B cell (primary cell): ENCODE results near the gene CAPN15. TPM values are rescaled to one million over a fixed set of nuclear protein-coding genes. Genes with fewer than 3 reads are reported as not detected.

ENCODE experiments used
- ATAC-seq: fragments of 200-7000 bp; cut with Tn5 transposase; one replicate; pipeline ENCODE4 v1.10.0; 2021; ENCODE audit warnings: low read depth, mild to moderate bottlenecking, moderate number of reproducible peaks, moderate library complexity
- CTCF ChIA-PET: fragments of 350-600 bp; sonication (Branson Sonifier 250); formaldehyde crosslinking; loops from one replicate; lab custom pipeline; 2021; ENCODE audit warnings: antibody characterized with exemption, inconsistent platforms; lab: Charles Lee
- POLR2A ChIA-PET: fragments of 350-600 bp; sonication (Branson Sonifier 250); formaldehyde crosslinking; loops from one replicate; lab custom pipeline; 2021; ENCODE audit warnings: antibody characterized with exemption; lab: Charles Lee
- DNase-seq: peaks from one replicate; pipeline ENCODE4 v3.0.0; 2013
- H2AFZ ChIP-seq: 2 replicates; pipeline ENCODE4 v1.6.1; 2012; ENCODE audit warnings: mild to moderate bottlenecking, low read depth, low read length; ENCODE audit not compliant: insufficient read depth, poor library complexity, severe bottlenecking
- H3K27ac ChIP-seq, 2 donors: 1 replicate in 1 of 2; 2 replicates in 1 of 2; pipeline ENCODE4 v1.5.1; 2012 to 2013; ENCODE audit warnings: low read length in 2 of 2, mild to moderate bottlenecking in 2 of 2, moderate library complexity in 1 of 2
- H3K27me3 ChIP-seq, 4 experiments: fragments of 200-600 bp in 1 of 4; sonication (generic) in 1 of 4; replicated peaks in 1 of 4; 1 replicate in 2 of 4; 2 replicates in 2 of 4; pipeline versions ENCODE4 v1.6.1 to v1.7.0; 2013 to 2016; ENCODE audit warnings: low read length in 3 of 4, mild to moderate bottlenecking in 2 of 4, mixed read lengths in 1 of 4, moderate library complexity in 1 of 4; ENCODE audit not compliant: insufficient read depth in 4 of 4, control insufficient read depth in 3 of 4; ENCODE audit errors: control extremely low read depth in 1 of 4
- H3K36me3 ChIP-seq, 2 experiments: replicated peaks in 1 of 2; 1 replicate in 1 of 2; 2 replicates in 1 of 2; pipeline versions ENCODE4 v1.6.1 to v1.7.1; 2013; ENCODE audit warnings: low read length in 1 of 2; ENCODE audit not compliant: insufficient read depth in 2 of 2, control insufficient read depth in 1 of 2; ENCODE audit errors: control extremely low read depth in 1 of 2, extremely low read depth in 1 of 2
- H3K4me1 ChIP-seq, 2 donors: fragments of 200-600 bp in 1 of 2; sonication (generic) in 1 of 2; 1 replicate in 1 of 2; 2 replicates in 1 of 2; pipeline versions ENCODE4 v1.5.1 to v1.6.1; 2013 to 2017; ENCODE audit warnings: low read length in 2 of 2; ENCODE audit not compliant: control insufficient read depth in 2 of 2, insufficient read depth in 2 of 2
- H3K4me2 ChIP-seq: replicated peaks from 2 replicates; pipeline ENCODE3; 2012; ENCODE audit warnings: mild to moderate bottlenecking, low read depth, low read length; ENCODE audit not compliant: poor library complexity, severe bottlenecking
- H3K4me3 ChIP-seq, 5 experiments: fragments of 200-600 bp in 1 of 5; sonication (generic) in 1 of 5; 1 replicate in 3 of 5; 2 replicates in 2 of 5; pipeline versions ENCODE4 v1.5.1 to v1.7.0; 2011 to 2016; ENCODE audit warnings: low read length in 4 of 5, mild to moderate bottlenecking in 4 of 5, low read depth in 2 of 5, control low read depth in 1 of 5, moderate library complexity in 1 of 5; ENCODE audit not compliant: insufficient read depth in 1 of 5; ENCODE audit errors: control extremely low read depth in 1 of 5, extremely low read depth in 1 of 5
- H3K79me2 ChIP-seq: fragments of 200-600 bp; sonication (generic); one replicate; pipeline ENCODE4 v1.6.0; 2016; ENCODE audit warnings: low read length; ENCODE audit not compliant: control insufficient read depth, insufficient read depth
- H3K9ac ChIP-seq: fragments of 200-600 bp; sonication (generic); 2 replicates; pipeline ENCODE4 v1.6.1; 2017; ENCODE audit warnings: mild to moderate bottlenecking, low read length, moderate library complexity
- H3K9me3 ChIP-seq, 3 donors: one replicate each; pipeline versions ENCODE4 v1.6.1 to v1.7.1; 2013; ENCODE audit warnings: low read length in 2 of 3; ENCODE audit not compliant: control insufficient read depth in 2 of 3, insufficient read depth in 1 of 3; ENCODE audit errors: control extremely low read depth in 1 of 3
- H4K20me1 ChIP-seq: 2 replicates; pipeline ENCODE4 v1.6.0; 2012; ENCODE audit warnings: mild to moderate bottlenecking, low read length; ENCODE audit not compliant: insufficient read depth, control insufficient read depth, poor library complexity, severe bottlenecking
- H3K27ac Mint-ChIP-seq: one replicate; pipeline ENCODE4 v1.8.0; 2021; ENCODE audit warnings: mixed read lengths
- H3K27me3 Mint-ChIP-seq: one replicate; pipeline ENCODE4 v1.8.0; 2021; ENCODE audit warnings: mixed read lengths
- H3K4me1 Mint-ChIP-seq: one replicate; pipeline ENCODE4 v1.8.0; 2021; ENCODE audit warnings: mixed read lengths
- H3K4me3 Mint-ChIP-seq: one replicate; pipeline ENCODE4 v1.8.0; 2021; ENCODE audit warnings: mixed read lengths
- H3K9me3 Mint-ChIP-seq: one replicate; pipeline ENCODE4 v1.8.0; 2022; ENCODE audit warnings: mixed read lengths; ENCODE audit not compliant: insufficient read depth
- EZH2 ChIP-seq: IDR thresholded peaks from 2 replicates; pipeline ENCODE4 v1.6.1; 2012; ENCODE audit warnings: borderline replicate concordance, low read depth, mild to moderate bottlenecking, moderate library complexity, low read length; ENCODE audit not compliant: insufficient read depth, poor library complexity, severe bottlenecking
- WGBS: methylation state at CpG from one replicate; pipeline ENCODE4 v1.1.5; 2013; ENCODE audit warnings: missing lambda C conversion rate; ENCODE audit not compliant: insufficient coverage; 5-methylcytosine and 5-hydroxymethylcytosine counted together
- intact Hi-C: fragments of 100-400 bp; cut with micrococcal nuclease; formaldehyde crosslinking; loops from one replicate; pipeline ENCODE4 v1.10.0; 2022
- polyA plus RNA-seq: library from polyadenylated mRNA; depleted of rRNA; stranded (reverse); fragments of >200 nt; gene quantifications from 2 replicates; pipeline ENCODE4 v1.2.3, GENCODE V29; 2012
- total RNA-seq, 2 donors: library from RNA; stranded (reverse); fragments of 120-200 nt in 1 of 2; gene quantifications; 1 replicate in 1 of 2; 2 replicates in 1 of 2; pipeline versions ENCODE4 v1.2.3 to v1.2.4, GENCODE V29; 2013 to 2022
- TF ChIP-seq, protein P1 (sequence below): fragments of 200-600 bp; IDR thresholded peaks from one replicate; pipeline ENCODE4 v1.8.0; 2022; ENCODE audit warnings: antibody characterized with exemption, mild to moderate bottlenecking

The CAPN15 gene
- total and polyA plus RNA-seq, 2 donors (not counting 1 experiment from before 2014, with no cell fraction given) = 67.2 to 77.2 TPM

DNA sequence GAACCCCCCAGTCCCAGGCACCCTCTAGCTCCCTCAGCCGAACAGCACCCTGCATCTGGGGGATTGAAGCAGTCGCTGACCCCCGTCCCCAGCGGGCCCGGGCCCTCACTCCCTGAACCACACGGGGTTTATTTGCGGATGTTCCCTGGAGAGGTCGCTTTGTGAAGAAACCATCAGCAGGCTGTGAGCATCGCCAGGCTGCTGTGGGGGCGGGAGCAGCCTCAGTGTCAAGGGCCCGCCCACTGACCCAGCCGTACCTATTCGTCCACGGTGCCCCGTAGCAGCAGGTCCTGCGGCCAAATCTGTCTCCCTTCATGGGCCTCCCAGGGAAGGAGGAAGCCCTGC is 55.9 kb downstream of the CAPN15 start:
- H3K79me2 ChIP-seq = peaks cover 12% of the 10 kb centered on the region
- Mint-ChIP-seq H3K27me3 (no peaks in the 10 kb centered on the region), H3K4me1 (peaks cover 17% of the 10 kb centered on the region), H3K27ac (no peak overlapping the region), H3K4me3 (no peak overlapping the region), H3K9me3 (no peaks in the 10 kb centered on the region)
- H3K4me1 ChIP-seq = peaks cover 7 to 21% of the 10 kb centered on the region in 2 donors
- intact Hi-C loops = no loop called here
- no peak overlapping the region for H3K9ac ChIP-seq
- ATAC-seq (no peak), DNase-seq (no peak)
- no peak overlapping the region for H2AFZ ChIP-seq
- H3K4me2 ChIP-seq = no peak overlapping the region
- no peak overlapping the region for H3K4me3 ChIP-seq
- H3K9me3 ChIP-seq = no peaks in the 10 kb centered on the region
- CTCF ChIA-PET = no interaction called here
- TF ChIP-seq, protein P1, sequence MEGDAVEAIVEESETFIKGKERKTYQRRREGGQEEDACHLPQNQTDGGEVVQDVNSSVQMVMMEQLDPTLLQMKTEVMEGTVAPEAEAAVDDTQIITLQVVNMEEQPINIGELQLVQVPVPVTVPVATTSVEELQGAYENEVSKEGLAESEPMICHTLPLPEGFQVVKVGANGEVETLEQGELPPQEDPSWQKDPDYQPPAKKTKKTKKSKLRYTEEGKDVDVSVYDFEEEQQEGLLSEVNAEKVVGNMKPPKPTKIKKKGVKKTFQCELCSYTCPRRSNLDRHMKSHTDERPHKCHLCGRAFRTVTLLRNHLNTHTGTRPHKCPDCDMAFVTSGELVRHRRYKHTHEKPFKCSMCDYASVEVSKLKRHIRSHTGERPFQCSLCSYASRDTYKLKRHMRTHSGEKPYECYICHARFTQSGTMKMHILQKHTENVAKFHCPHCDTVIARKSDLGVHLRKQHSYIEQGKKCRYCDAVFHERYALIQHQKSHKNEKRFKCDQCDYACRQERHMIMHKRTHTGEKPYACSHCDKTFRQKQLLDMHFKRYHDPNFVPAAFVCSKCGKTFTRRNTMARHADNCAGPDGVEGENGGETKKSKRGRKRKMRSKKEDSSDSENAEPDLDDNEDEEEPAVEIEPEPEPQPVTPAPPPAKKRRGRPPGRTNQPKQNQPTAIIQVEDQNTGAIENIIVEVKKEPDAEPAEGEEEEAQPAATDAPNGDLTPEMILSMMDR = no peak
- TF ChIP-seq EZH2 = no peak
- peaks cover 0 to 2% (median 0%) of the 10 kb centered on the region in 4 experiments for H3K27me3 ChIP-seq
- peaks cover 14% of the 10 kb centered on the region for H4K20me1 ChIP-seq
- POLR2A ChIA-PET = interaction anchor here (0.6 kb wide), 1 partner anchor 1094 kb away, joined by 3 read pairs; no protein-coding TSS in a partner anchor
- H3K36me3 ChIP-seq = no peaks in the 10 kb centered on the region
- no peak overlapping the region for H3K27ac ChIP-seq
- WGBS = 84% methylated on average over 16 of the region's 16 CpGs

DNA sequence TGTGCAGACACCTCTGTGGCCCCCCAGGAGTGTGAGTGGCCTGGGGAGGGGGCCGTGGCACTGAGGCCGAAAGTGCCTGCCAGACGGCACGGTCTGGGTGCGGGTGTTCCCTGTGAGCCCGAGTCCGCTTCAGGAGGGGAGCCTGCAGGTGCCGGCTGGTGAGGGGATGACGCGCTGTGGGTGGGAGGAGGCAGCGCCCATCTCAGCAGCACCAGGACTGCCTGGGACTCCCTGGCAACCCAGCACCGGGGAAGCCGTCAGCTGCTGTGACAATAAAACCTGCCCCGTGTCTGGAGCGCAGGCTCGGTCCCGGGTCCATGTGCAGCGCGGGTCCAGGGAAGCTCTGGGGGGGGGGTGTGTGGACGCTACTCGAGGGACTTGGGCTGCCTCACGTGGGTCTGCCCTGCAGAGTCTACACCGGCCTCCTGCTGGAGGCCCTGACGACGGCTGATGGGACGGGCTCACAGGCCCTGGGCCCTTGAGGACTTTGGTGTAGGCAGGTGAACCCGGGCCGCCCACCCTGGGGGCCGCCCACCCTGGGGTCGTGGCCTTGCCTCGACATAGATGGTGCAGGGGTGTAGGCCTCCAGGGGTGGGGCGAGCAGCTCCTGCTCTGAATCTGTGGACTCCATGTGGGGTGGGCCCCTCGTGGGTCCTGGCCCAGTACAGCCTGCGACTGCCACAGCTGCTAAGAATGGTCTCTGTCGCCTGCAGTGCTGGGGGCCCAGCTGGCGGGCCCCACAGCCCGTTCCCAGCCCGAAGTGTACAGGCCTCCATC is 56.5 kb downstream of the CAPN15 start:
- H3K27me3 ChIP-seq = peaks cover 0 to 2% (median 0%) of the 10 kb centered on the region in 4 experiments
- H3K9ac ChIP-seq = no peak overlapping the region
- H4K20me1 ChIP-seq = peaks cover 14% of the 10 kb centered on the region
- ChIA-PET POLR2A (interaction anchor here (0.6 kb wide), 1 partner anchor 1094 kb away, joined by 3 read pairs; no protein-coding TSS in a partner anchor), CTCF (no interaction called here)
- Mint-ChIP-seq H3K9me3 (no peaks in the 10 kb centered on the region), H3K27ac (no peak overlapping the region), H3K27me3 (no peaks in the 10 kb centered on the region), H3K4me3 (no peak overlapping the region), H3K4me1 (peaks cover 18% of the 10 kb centered on the region)
- H2AFZ ChIP-seq = no peak overlapping the region
- H3K9me3 ChIP-seq = no peaks in the 10 kb centered on the region
- no peak overlapping the region for H3K27ac ChIP-seq
- intact Hi-C loops = no loop called here
- no peak overlapping the region for H3K4me3 ChIP-seq
- no peak for TF ChIP-seq EZH2
- TF ChIP-seq, protein P1 = no peak
- no peaks in the 10 kb centered on the region for H3K36me3 ChIP-seq
- 77% methylated on average over 33 of the region's 38 CpGs for WGBS
- DNase-seq (no peak), ATAC-seq (no peak)
- peaks cover 7 to 18% of the 10 kb centered on the region in 2 donors for H3K4me1 ChIP-seq
- H3K79me2 ChIP-seq = peaks cover 12% of the 10 kb centered on the region
- H3K4me2 ChIP-seq = no peak overlapping the region
